ENCODE results near the gene KIAA0930.

KIAA0930 gene

GRCh38 chr22:45201678-45202332, 38.9 kb downstream of the KIAA0930 start (continued):
- TF ChIP-seq POU6F1 (CRISPR knock-in tag; IDR thresholded peaks at IDR 0.05; ENCODE audit: borderline replicate concordance, low read depth) (no peak), ESRRG (CRISPR knock-in tag; IDR thresholded peaks at IDR 0.05) (no peak), ZC3H10 (CRISPR knock-in tag; IDR thresholded peaks at IDR 0.05) (no peak), GLIS3 (CRISPR knock-in tag; IDR thresholded peaks at IDR 0.05) (no peak), SNAI2 (CRISPR knock-in tag; IDR thresholded peaks at IDR 0.05) (no peak), ZNF8 (CRISPR knock-in tag; IDR thresholded peaks at IDR 0.05) (no peak), ISL1 (CRISPR knock-in tag; IDR thresholded peaks at IDR 0.05) (no peak)

- no peak for ATAC-seq
- TF ChIP-seq TOX (CRISPR knock-in tag; IDR thresholded peaks at IDR 0.05; ENCODE audit: borderline replicate concordance): no peak
- TF ChIP-seq ZFP3 (CRISPR knock-in tag; IDR thresholded peaks at IDR 0.05): peak; percentile 100
Measured at GRCh38 chr22:45200860-45201511, 39.7 kb downstream of the KIAA0930 start.

GRCh38 chr22:45200230-45200629, 40.5 kb downstream of the KIAA0930 start:
- no peak for ATAC-seq
- TF ChIP-seq POU6F1 (CRISPR knock-in tag; IDR thresholded peaks at IDR 0.05; ENCODE audit: borderline replicate concordance, low read depth): no peak
- no peak for TF ChIP-seq ZNF565 (CRISPR knock-in tag; conservative IDR thresholded peaks at IDR 0.05; ENCODE audit: low read depth)
- TF ChIP-seq CSRNP3 (CRISPR knock-in tag; IDR thresholded peaks at IDR 0.05): no peak
- TF ChIP-seq ZC3H10 (CRISPR knock-in tag; IDR thresholded peaks at IDR 0.05): no peak
- no peak for TF ChIP-seq PPARA (CRISPR knock-in tag; IDR thresholded peaks at IDR 0.05; ENCODE audit: borderline replicate concordance)
- no peak for TF ChIP-seq GLIS3 (CRISPR knock-in tag; IDR thresholded peaks at IDR 0.05)
- TF ChIP-seq CREB5 (CRISPR knock-in tag; IDR thresholded peaks at IDR 0.05; ENCODE audit: low read depth): no peak
- TF ChIP-seq ZFP30 (CRISPR knock-in tag; IDR thresholded peaks at IDR 0.05): no peak
- TF ChIP-seq CSDC2 (CRISPR knock-in tag; IDR thresholded peaks at IDR 0.05): no peak
- TF ChIP-seq TCF4 (CRISPR knock-in tag; IDR thresholded peaks at IDR 0.05; ENCODE audit: borderline replicate concordance): no peak
- TF ChIP-seq ZNF8 (CRISPR knock-in tag; IDR thresholded peaks at IDR 0.05): no peak
- TF ChIP-seq OSR1 (CRISPR knock-in tag; IDR thresholded peaks at IDR 0.05): no peak
- no peak for TF ChIP-seq ZNF70 (CRISPR knock-in tag; IDR thresholded peaks at IDR 0.05)
- TF ChIP-seq ISL1 (CRISPR knock-in tag; IDR thresholded peaks at IDR 0.05): no peak
- no peak for TF ChIP-seq TSHZ2 (CRISPR knock-in tag; IDR thresholded peaks at IDR 0.05)
- TF ChIP-seq ARNTL (CRISPR knock-in tag; IDR thresholded peaks at IDR 0.05; ENCODE audit: borderline replicate concordance, low read depth): no peak

Data from SK-N-SH treated with all-trans-retinoic acid at 6 μM for 48 hours (cell line).